ENCODE data around the gene OMD.
"Not testable (repeated sequence)": the region's sequence is repeated elsewhere in the genome, so short reads cannot be mapped to it uniquely, and the experiment has no call there.

OMD gene, protein sequence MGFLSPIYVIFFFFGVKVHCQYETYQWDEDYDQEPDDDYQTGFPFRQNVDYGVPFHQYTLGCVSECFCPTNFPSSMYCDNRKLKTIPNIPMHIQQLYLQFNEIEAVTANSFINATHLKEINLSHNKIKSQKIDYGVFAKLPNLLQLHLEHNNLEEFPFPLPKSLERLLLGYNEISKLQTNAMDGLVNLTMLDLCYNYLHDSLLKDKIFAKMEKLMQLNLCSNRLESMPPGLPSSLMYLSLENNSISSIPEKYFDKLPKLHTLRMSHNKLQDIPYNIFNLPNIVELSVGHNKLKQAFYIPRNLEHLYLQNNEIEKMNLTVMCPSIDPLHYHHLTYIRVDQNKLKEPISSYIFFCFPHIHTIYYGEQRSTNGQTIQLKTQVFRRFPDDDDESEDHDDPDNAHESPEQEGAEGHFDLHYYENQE

DNA sequence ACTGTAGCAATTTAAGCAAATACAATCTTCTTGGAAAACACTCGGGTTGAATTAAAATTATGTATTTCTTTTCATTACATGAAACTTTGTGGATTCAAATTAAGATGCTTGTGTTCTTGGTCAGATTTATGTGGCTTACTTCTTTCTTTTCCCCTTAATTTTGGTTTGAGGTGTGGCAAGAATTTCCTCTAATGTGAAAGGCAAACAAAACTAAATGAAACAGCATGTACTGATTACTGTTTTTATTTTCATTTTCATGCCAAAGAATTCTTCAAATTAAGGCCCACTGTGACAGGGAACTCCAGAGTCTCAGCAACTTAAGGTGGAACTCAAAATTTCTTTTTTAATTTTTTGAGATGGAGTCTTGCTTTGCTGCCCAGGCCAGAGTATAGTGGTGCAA is at the start of gene OMD:
Gene OMD (minus strand): TSS at position 132 of the 400 bp plus-strand sequence. CDS start 6,913 bp downstream, outside the sequence.
- no peak for DNase-seq

DNA sequence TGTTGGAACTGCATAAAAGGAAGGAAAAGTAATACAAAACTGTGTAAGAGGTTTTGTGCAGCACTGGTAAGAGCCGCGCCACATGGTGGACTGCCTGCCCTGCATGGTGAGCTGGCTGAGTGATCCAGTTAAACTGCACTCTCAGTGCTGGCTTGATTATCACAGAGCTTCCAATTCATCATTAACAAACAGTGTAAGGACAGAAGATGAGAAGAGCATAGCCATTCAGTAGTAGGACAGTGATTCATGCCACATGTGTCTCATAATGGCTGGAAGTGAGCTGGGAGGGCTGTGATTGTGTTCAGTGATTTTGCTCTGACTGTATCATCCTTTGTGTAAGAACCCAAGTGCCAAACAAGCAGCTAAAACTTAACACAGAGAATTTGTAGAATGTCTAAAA is 43.9 kb upstream of the OMD start:
- DNase-seq = no peak

DNA sequence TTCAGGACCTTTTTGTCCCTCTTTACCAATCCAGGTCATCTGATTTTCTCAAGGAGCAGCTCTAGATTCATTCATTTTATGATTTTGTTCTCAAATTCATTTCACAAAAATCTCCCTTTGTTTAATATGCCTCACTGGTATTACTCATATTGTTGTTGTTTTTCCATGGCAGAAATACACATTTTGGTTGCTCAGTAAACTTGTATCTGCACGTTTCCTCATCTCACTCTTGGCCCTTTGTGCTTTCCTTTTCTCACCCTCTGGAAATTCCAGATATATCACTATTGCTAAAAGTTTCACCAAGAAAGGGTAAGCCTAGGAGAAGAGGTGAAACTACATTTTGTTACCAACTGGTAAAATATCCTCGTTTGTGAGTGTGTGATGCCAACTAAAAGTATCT is 43.2 kb upstream of the OMD start:
- no peak for DNase-seq

DNA sequence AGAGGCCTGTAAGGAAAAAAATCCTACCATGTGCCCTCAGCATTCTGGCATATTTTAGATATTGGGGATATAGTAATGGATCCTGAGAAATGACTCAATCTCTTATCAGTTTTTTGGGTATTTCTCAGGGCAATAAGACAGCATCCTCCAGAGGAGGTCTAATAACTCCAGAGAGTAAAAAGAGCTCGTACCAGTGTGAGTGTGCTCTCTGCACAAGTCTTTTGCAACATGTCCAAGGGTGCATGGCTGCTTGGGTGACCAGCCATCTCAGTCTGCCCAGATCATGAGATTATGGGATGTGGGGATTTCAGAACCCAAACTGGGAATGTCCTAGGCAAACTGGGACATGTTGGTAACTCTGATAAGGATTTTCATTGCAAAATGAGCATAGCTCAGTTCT is 42.8 kb upstream of the OMD start:
- DNase-seq = no peak

DNA sequence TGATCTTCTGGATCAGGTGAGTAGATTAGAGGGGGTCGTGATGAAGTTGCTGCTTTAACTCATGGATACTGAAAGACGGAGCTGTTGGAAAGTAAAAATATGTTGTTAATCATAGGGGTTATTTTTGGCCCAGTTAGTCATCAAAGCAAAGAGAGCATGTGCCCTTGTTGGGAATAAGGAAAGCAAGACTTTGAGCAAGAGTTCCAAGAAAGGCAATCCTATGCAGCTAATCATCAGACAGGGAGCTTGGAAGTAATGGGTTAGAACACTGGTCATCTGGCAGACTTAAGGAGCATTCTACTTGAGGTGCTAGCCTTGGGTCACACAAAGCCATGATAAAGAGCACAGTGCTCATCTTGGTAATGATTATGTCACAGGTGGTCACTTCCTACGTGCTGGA is 39.7 kb upstream of the OMD start:
- DNase-seq = no peak

DNA sequence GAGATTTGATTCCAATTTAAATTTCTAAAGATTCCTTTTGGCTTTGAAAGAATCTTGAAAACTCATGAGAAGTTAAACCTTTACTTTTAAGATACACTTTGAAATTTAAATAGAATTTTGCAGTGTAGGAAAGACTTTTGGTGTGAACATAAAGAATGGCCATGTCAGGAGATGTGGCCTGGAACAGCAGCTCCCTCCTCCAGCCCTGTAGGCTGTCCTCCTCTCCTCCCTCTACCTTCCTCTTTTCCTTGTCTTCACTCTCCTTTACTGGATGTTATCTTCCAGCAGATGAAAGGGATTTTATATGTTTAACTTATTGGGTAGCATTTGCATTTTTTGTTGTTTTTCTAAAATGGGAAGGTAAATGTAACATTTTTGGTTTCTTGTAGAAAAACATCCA is 39.1 kb upstream of the OMD start:
- no peak for DNase-seq

DNA sequence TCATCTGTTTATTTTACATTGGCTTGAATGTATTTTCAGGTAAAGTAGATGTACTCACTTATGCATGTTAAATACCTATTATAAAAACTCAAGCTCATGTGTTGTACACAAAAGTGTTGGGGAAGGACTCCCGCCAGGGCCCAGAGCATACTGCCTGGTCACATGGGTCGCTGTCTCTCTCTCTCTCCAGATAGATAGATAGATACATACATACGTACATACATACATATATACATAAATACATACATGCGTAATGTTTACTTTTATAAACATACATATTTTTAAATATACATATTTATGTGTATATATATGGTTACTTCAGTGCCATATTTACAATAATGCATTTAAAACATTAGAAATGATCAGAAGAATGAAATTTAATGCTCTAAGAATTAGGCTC is 33.3 kb upstream of the OMD start:
- DNase-seq = no peak

DNA sequence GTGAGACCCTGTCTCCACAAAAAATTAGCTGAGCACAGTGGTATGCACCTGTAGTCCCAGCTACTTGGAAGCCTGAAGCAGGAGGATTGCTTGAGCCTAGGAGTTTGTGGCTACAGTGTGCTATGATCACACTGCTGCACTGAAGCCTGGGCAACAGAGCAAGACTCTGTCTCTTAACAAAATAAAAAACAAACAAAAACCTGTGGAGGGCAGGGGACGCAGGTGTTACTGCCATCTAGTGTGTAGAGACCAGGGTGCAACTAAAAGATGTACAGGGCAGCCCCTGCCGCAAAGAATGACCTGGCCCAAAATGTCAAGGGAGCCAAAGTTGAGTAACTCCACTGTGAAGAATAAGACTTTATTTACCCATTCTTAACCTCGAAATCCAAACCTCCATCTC is 30.9 kb upstream of the OMD start:
- no peak for DNase-seq

DNA sequence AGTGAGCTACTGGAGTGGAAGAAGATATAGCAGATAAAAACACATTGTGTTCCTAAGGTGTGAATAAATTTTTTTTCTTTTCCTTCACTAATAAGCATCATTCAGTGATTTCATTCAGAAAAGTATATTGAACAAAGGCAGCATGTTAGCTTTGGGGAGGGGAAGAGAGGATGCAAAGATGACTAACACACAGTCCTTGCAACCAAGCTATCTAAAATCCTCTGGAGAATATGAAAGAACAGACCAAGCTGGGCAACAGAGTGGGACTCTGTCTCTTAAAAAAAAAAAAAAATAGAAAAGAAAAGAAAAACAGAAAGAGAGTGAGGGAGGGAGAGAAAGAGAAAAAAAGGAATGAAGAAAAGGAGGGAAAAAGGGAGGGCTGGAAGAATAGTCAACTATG is 22.3 kb upstream of the OMD start:
- no peak for DNase-seq

DNA sequence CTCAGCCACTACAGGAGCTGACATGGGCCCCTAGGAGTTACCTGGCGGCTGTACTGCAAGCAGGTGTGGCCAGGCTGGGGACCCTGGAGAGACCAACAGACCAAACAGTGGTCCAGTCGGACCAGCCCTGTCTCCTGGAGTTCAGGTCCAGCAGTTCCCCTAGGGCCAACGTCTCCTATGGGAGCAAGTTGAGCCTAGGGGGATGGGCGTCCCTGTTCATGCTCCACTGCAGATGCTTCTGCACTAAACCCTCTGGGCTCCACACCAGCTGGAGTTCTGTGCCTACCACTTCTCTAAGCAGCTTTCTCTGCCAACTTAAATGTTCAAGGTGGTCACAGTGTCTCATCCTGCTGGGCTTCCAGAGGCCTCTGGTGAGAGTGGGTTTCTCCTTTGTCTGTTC is 20.6 kb upstream of the OMD start:
- DNase-seq = no peak

DNA sequence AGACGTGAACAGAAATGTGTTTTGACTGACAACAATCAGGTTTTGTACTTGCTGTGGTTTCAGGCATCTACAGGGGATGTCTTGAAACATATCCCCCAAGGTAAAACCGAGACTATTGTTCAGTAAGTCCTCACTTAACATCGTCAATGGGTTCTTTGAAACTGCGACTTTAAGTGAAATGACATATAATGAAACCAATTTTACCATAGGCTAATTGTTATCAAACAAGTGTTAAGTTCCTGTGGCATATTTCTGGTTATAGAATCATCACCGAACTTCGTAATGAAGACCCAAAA is 16.4 kb upstream of the OMD start:
- no peak for DNase-seq

DNA sequence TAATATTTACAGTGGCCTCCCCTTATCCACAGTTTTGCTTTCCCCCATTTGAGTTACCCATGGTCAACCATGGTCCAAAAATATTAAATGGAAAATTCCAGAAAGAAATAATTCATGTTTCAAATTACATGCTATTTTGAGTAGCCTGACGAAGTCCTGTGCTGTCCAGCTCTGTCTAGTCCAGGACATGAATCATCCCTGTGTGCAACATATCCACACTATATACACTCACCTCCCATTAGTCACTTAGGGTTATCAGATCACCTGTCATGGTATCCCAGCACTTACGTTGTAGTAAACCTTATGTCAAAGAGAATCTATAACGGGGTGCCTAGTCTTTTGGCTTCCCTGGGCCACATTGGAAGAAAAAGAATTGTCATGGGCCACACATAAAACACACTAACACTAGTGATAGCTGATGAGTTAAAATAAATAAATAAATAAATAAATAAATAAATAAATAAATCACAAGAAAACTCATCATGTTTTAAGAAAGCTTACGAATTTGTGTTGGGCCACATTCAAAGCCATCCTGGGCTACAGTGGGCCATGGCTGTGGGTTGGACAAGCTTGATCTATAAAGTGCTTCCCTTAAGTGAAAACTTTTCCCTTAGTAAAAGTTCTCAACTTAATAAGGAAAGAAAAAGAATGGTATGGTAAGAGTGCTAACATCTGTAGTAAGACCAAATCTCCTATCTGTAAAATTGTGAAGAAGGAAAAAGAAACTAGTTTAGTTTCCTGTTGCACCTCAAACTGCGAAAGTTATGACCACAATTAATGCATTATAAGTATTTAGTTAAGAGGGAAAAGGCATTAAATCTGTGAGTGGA is 15.9 kb upstream of the OMD start:
- DNase-seq = no peak

DNA sequence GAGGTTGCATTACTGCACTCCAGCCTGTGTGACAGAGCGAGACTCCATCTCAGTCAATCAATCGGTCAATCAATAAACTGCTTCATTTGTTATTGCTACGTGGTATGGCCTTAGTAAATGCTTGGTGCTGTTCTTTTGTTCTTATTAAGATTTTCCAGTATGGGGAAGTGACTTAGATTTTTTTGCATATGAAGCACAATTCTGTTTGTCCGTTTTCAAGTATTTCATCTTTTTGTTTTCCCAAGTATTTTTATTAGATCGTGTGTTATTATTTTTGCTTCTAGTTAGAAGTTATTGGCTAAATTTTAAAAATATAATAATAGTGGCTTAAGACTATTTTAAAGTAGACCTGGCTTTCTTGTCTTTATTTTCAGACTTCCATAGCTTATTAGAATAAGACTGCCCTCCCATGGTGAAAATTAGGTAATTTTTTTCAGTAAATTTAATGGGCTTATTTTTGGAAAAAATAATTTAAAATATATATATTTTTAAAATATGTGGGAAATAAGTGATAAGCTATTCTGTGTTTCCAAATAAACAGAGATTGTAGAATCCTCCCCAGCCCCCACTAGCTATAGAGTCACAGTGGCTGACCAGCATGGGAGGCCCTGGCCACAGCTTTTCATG is 14.7 kb upstream of the OMD start:
- DNase-seq = no peak

DNA sequence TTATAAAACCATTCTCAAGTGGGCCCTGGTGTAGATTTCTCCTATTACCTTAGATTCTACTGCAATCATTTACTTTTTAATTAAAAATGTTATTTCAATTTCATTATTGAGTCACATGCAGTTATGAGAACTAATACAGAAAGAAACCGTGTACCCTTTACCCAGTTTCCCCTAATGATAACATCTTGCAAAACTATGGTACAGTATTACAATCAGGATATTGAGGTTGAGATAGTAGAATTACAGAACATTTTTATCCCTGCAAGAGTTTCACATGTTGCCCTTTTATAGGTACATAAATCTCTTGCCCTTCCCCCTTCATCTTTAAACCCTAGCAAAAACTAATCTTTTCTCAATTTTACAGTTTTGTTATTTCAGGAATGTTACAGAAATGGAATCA is 11.0 kb upstream of the OMD start:
- no peak for DNase-seq

DNA sequence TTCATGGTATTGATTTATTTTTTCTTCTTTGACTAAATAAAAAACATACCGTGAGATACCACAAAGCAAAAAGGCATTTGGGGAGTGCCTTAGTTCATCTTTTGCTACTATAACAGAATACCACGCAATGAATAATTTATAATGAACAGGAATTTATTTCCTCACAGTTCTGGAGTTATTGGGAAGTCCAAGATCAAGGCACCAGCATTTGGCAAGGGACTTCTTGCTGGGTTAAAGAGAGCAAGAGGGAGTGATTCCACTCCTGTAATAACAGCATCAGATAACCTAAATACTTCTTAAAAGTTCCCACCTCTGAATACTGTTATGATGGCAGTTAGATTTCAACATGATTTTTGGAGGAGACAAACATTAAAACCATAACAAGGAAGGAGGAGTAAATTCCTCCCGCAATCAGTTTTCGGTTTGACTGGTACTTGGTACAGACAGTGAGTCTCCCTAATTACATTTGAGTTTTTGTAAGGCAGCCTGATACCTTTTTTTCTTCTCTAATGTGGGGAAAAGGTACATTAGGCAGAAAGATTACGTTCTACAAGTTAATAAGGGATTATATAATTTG is 8.8 kb upstream of the OMD start:
- no peak for DNase-seq

DNA sequence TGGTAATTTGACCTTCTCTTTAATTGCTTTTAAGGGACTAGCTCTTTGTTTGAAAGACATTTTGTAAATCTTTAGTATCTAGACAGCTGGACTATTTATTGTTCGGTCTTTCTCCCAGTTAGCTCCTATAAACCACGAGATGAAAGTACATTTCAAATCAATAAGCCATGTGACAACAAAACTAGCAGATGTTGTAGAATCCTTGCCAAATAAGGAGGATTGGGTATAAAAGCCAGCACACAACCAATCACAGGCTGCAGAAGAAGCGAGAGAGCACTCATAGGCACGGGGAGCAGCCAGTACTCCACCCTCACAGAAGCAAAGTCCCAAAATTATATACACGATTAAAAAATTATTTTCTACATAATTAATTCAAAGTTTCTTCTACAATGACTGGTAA is 8.1 kb upstream of the OMD start:
- no peak for DNase-seq

DNA sequence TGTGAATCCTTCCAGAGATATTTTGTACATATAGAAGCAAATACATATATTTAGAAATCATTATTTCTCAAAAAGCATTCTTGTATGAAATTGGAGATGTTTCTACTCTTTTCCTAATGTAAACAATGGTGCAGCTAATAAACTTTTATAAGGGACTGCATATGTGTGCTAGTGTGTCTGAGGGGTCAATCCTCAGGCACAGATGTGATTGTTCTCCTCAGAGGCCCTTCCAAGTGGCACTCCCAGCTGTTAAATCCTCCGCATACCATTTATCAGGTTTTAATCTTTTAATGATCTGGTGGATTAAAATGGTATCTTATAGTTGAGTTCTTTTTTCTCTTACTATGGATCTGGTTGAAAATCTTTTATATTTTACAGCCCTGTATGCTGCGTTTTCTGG is 5.6 kb upstream of the OMD start:
- no peak for DNase-seq

DNA sequence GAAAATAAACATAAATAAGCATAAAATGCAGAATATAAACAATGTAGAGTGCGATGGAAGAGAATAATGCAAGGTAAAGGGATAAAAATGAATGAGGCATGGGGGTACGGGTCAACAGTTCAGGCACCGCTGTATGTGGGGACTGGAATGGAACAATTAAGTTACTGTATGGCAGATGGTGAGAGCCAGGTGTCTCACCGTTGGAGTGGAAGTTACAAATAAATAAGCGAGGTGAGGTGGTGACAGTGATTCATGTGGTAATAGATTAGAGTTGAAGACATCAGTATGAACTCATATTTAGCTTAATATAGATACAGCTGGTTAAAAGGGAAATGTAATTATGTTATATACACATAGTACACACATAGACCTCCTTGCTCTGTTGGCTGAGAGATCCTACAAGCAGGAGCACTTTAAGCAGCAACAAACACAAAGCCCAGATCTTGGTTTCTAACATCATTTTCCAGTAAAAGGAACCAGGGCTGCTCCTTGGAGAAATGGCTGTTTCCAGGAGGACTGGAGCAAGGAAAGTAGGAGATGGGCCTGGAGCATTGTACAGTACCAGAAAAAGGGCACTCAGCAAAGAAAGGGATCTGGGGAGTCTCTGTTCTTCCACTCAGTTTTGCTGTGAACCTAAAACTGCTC is 2.4 kb upstream of the OMD start:
- no peak for DNase-seq

DNA sequence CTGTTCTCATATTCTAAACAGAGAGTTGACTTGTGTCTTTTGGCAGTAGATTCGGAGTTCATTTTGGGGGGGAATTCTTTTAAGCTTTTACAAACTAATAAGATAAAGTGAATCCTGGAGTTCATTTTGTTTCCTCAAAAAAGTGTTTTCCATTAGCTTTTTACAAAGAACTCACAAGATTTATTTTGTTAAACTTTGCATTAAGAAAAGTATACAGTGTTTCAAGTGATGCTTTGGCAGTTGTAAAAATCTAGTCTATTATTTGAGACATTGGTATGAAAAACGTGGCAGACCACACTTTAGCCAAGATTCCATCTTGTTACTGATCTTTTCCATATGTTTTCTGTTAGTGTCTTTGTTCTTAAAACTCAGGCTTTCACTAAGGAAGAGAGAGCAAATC is 1.2 kb upstream of the OMD start:
- DNase-seq = no peak

DNA sequence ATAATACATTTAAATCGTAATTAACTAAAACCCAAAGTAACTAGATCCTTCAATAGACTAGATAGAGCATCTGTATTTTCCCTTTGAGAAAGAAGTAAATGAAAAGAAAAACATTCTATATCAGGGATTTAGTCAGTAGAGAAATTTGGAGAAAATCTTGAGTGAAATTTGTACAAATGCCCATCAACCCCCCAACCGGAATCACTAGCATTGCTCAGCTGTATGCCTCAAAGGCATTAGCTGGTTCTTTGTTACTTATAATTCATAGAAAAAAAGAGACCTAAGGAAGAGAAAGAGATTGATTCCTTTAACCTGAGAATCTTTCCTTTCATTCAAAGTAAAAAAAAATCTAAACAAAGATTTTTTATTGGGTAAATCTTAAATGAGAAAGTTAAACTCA is 659 bp downstream of the OMD start:
- DNase-seq = no peak

DNA sequence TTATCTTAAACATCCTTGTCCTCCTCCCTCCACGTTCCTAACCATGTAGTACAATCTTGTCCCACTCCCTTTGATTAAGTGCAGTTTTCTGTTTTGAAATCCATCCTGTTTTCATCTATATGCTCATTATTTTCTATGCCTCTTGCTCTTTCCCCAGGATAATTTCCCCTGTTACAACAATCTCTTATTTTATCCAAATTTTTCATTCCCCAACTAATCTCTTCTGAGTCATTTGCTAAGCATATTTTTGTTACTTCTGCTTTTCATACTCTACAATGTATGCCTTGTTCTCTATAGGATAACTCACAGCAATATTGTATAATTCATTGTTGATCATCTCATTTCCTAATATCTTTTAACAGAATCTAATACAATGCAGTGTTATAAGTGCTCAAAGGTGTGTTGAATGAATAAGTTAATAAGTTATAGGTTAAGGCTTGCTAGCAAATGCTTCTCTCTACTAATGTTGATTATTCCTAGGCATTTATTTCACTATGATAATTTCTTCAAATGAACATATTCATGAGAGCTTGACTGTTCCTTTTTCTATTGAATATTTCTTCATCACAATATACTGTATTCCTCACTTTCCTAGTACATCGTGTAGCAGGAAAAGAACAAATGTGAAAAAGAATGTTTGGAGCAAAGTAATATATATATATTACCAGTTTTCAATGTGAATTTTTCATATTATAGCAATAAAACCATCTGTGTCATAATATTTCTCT is 1.5 kb downstream of the OMD start:
- no peak for DNase-seq

DNA sequence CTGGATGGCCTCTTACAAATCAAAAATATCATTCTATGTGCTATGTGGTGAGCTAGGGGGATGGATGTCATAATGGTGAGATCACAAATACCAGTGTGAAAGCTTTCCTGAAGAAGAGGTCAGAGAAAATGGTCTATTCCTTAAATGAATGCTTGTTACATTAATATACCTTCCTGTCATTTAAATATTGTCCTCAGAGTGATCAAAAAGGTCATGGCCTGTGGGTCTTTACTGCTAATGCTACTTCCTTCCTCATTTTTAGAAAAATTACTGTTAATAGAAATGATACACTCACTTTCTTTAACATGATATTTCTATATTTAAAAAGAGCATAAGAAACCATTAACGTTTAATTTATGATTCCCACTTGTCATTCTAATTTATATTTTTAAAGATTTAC is 9.7 kb downstream of the OMD start:
- no peak for DNase-seq

DNA sequence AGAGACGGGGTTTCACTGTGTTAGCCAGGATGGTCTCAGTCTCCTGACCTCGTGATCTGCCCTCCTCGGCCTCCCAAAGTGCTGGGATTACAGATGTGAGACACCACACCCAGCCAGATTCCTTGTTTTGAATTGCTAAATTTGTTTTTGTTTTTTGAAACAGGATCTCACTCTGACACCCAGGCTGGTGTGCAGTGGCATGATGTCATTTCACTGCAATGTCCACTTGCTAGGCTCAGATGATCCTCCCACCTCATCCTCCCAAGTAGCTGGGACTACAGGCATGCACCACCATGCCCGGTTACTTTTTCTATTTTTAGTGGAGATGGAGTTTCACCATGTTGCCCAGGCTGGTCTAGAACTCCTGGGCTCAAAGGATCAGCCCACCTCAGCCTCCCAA is 13.1 kb downstream of the OMD start:
- DNase-seq = not testable (repeated sequence)
